Mesothelial cell of epicardium (in vitro differentiated cells): ENCODE results near the gene RNF125. TPM values are rescaled to one million over a fixed set of nuclear protein-coding genes. Genes with fewer than 3 reads are reported as not detected.
"Not testable (repeated sequence)": the region's sequence is repeated elsewhere in the genome, so short reads cannot be mapped to it uniquely, and the experiment has no call there.

Experiments
- DNase-seq, 2 experiments: peaks; one replicate each; pipeline ENCODE4 v3.0.0; 2021; ENCODE audit warnings: low spot score in 2 of 2; ENCODE audit not compliant: unreplicated experiment in 2 of 2
- H3K27ac Mint-ChIP-seq: 2 replicates; pipeline ENCODE4 v1.8.0; 2021; ENCODE audit warnings: mixed read lengths
- H3K27me3 Mint-ChIP-seq: 2 replicates; pipeline ENCODE4 v1.8.0; 2021; ENCODE audit warnings: low read depth, mixed read lengths
- H3K36me3 Mint-ChIP-seq: 2 replicates; pipeline ENCODE4 v1.8.0; 2021; ENCODE audit warnings: mixed read lengths
- H3K4me1 Mint-ChIP-seq: 2 replicates; pipeline ENCODE4 v1.8.0; 2021; ENCODE audit warnings: mixed read lengths
- H3K4me3 Mint-ChIP-seq: 2 replicates; pipeline ENCODE4 v1.8.0; 2021; ENCODE audit warnings: mild to moderate bottlenecking, moderate library complexity, mixed read lengths
- H3K9me3 Mint-ChIP-seq: 2 replicates; pipeline ENCODE4 v1.8.0; 2021; ENCODE audit warnings: mixed read lengths
- total RNA-seq: library from RNA; stranded (reverse); gene quantifications from 3 replicates; pipeline ENCODE4 v1.2.1, GENCODE V29; 2021
- TF ChIP-seq, protein P1 (sequence below): fragments of 200-600 bp; sonication (generic); IDR thresholded peaks from one replicate; pipeline ENCODE4 v1.5.0; 2021; ENCODE audit warnings: antibody characterized with exemption; ENCODE audit not compliant: unreplicated experiment

The RNF125 gene
- total RNA-seq, 1 donor from 2014 or later, result 0.74 TPM

DNA sequence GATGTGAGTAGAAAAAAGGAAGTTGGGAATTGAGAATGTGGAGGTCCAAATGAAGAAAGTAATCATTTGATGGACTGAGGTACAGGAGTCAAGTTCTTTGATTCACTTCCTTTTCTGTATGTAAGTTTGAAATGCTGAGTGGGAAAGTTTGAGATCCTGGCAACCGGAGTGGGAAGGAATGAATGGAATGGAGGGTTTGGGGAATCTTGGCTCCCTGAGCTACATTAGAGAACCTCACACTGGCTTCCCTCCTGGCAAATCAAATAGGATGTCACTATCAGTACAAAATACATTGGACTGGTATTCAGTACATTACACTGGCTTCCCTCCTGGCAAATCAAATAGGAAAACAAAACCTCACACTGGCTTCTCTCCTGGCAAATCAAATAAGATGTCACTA lies 63.3 kb downstream of the RNF125 start:
- Mint-ChIP-seq H3K27ac (no peak overlapping the region), H3K27me3 (no peaks in the 10 kb centered on the region), H3K36me3 (no peaks in the 10 kb centered on the region), H3K9me3 (peaks cover 5% of the 10 kb centered on the region), H3K4me3 (no peak overlapping the region), H3K4me1 (peaks cover 9% of the 10 kb centered on the region)
- DNase-seq, result no peak
- TF ChIP-seq, protein P1, sequence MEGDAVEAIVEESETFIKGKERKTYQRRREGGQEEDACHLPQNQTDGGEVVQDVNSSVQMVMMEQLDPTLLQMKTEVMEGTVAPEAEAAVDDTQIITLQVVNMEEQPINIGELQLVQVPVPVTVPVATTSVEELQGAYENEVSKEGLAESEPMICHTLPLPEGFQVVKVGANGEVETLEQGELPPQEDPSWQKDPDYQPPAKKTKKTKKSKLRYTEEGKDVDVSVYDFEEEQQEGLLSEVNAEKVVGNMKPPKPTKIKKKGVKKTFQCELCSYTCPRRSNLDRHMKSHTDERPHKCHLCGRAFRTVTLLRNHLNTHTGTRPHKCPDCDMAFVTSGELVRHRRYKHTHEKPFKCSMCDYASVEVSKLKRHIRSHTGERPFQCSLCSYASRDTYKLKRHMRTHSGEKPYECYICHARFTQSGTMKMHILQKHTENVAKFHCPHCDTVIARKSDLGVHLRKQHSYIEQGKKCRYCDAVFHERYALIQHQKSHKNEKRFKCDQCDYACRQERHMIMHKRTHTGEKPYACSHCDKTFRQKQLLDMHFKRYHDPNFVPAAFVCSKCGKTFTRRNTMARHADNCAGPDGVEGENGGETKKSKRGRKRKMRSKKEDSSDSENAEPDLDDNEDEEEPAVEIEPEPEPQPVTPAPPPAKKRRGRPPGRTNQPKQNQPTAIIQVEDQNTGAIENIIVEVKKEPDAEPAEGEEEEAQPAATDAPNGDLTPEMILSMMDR, result no peak

DNA sequence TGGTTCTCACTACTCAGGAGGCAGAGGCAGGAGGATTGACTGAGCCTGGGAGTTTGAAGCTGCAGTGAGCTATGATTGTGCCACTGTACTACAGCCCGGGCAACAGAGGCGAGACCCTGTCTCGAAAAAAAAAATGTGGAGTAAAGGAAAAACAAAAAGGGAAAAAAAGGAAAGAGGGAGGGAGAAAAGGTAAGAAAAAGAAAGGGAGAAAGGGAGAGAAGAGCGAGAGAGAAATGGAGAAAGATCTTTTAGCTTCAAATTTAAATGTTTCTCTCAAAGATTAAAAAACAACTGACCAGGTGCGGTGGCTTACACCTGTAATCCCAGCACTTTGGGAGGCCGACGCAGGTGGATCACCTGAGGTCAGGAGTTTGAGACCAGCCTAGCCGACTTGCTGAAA lies 65.2 kb downstream of the RNF125 start:
- H3K27ac Mint-ChIP-seq, result no peak overlapping the region
- TF ChIP-seq, protein P1, result no peak
- H3K4me3 Mint-ChIP-seq, result no peak overlapping the region
- no peaks in the 10 kb centered on the region for H3K27me3 Mint-ChIP-seq
- H3K4me1 Mint-ChIP-seq, result peaks cover 9% of the 10 kb centered on the region
- peaks cover 5% of the 10 kb centered on the region for H3K9me3 Mint-ChIP-seq
- H3K36me3 Mint-ChIP-seq, result no peaks in the 10 kb centered on the region
- no peak for DNase-seq

DNA sequence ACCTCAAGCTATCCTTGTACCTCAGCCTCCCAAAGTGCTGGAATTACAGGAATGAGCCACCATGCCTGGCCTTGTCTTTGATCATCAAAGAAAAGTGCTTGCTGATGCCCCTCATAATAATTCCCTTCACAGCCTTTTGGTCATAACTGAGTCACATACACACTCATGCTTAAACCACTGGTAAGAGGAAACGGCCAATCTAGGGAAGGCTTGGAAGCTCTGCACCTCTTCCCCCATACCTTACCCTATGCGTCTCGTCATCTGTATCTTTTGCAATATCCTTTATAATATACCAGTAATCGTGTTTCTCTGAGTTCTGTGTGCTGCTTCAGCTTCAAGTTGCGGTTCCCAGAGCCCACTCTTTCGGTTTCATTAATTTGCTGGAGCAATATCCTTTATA lies 68.3 kb downstream of the RNF125 start:
- H3K27me3 Mint-ChIP-seq, result no peaks in the 10 kb centered on the region
- no peak for DNase-seq
- H3K4me3 Mint-ChIP-seq, result no peak overlapping the region
- TF ChIP-seq, protein P1, result no peak
- H3K36me3 Mint-ChIP-seq, result no peaks in the 10 kb centered on the region
- H3K9me3 Mint-ChIP-seq, result peaks cover 2% of the 10 kb centered on the region
- no peak overlapping the region for H3K27ac Mint-ChIP-seq
- H3K4me1 Mint-ChIP-seq, result peaks cover 13% of the 10 kb centered on the region

DNA sequence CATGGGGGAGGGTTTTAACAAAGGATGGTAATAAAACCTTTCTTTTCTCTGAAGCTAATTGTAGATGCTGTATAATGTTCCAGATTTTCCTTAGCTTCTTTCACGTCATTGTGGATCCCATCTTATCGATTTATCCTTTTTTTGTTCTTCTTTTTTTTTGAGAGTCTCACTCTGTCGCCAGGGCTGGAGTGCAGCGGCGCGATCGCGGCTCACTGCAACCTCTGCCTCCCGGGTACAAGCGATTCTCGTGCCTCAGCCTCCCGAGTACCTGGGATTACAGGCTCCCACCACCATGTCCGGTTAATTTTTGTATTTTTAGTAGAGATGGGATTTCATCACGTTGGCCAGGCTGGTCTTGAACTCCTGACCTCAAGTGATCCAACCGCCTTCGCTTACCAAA lies 72.2 kb downstream of the RNF125 start:
- Mint-ChIP-seq H3K4me1 (peaks cover 22% of the 10 kb centered on the region), H3K4me3 (peak overlapping the region; percentile 26)
- H3K27me3 Mint-ChIP-seq, H3K9me3 Mint-ChIP-seq, H3K36me3 Mint-ChIP-seq, DNase-seq, H3K27ac Mint-ChIP-seq: not testable (repeated sequence)

DNA sequence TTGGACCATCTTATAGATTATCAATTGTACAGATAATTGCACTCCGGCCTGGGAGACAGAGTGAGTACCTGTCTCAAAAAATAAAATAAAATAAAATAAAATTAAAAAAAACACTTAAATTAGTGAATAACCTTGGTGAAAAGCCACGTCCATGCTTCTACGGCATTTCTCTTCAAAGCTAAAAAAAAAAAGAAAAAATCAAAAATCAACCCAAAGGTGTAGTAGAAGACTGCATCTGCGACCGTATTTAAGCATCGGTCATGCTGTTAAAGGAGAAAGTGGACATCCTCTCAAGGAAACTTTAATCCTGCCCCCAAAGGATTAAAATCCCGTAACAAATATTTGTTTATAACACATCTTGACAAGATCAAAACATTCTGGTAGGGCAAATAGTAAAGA lies 72.7 kb downstream of the RNF125 start:
- Mint-ChIP-seq H3K4me1 (peaks cover 24% of the 10 kb centered on the region), H3K36me3 (peaks cover 5% of the 10 kb centered on the region), H3K9me3 (no peaks in the 10 kb centered on the region), H3K4me3 (peak overlapping the region; percentile 94), H3K27ac (peak overlapping the region; percentile 97), H3K27me3 (no peaks in the 10 kb centered on the region)
- no peak for DNase-seq
- TF ChIP-seq, protein P1, result no peak

DNA sequence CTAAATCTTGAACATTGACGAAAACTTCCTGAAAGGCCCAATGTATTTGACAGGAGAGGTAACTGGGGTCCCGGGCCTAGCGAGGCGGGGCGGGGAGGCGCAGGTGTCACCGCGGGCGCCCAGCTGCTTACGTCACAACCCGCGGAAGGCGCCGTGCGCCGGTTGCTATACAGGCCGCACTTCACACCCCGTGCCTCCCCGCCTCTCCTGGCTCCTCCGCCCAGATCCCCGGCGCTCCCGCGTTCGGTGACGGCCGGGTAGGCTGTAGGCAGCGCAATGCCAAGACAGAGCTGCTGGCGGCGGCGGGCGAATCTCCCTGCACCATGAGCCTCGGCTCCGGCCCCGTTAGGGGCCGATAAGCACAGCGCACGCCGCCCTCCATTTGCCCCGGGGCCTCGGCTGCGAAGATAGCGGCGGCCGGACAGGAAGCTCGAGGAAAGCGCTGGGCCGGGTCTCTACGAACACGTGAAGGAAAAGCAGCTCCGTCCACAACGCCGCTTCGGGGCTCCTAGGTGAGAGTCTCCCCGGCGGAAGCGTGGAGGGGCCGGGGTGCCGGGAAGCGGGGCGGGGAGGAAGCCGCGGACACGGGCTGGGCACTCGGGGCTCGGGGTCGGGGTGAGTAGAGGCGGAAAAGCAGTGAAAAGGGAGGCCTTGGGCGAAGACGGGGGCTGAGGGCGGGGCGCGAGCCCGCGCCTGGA lies 73.2 kb downstream of the RNF125 start, which contains the start of gene RNF138:
Gene RNF138, plus strand, starts transcription at position 151 of the 698 bp plus-strand sequence. CDS start 903 bp downstream, outside the sequence.
- Mint-ChIP-seq H3K27me3 (no peaks in the 10 kb centered on the region), H3K36me3 (peaks cover 7% of the 10 kb centered on the region), H3K27ac (peak within 1 kb of the TSS; percentile 98), H3K9me3 (no peaks in the 10 kb centered on the region), H3K4me3 (peak within 1 kb of the TSS; percentile 94), H3K4me1 (peaks cover 27% of the 10 kb centered on the region)
- DNase-seq, result peak; percentile 67 to 85
- TF ChIP-seq, protein P1, result no peak
